HEK293T (cell line): ENCODE data around the gene ARNT2.

Source experiments
- BHLHE40 ChIP-seq: fragments of 450-650 bp; IDR thresholded peaks from 2 replicates; pipeline ENCODE4 v1.6.1; 2016; ENCODE audit warnings: mild to moderate bottlenecking, moderate library complexity, borderline replicate concordance
- CTBP1 ChIP-seq: fragments of 450-650 bp; IDR thresholded peaks from 2 replicates; pipeline ENCODE4 v1.6.1; 2016; ENCODE audit warnings: borderline replicate concordance
- LEF1 ChIP-seq: fragments of 450-650 bp; IDR thresholded peaks from 2 replicates; pipeline ENCODE4 v1.6.1; 2017; ENCODE audit warnings: mild to moderate bottlenecking, borderline replicate concordance
- SP1 ChIP-seq: fragments of 450-650 bp; IDR thresholded peaks from 2 replicates; pipeline ENCODE4 v1.6.1; 2017
- SUZ12 ChIP-seq: fragments of 450-650 bp; IDR thresholded peaks from 2 replicates; pipeline ENCODE4 v1.6.1; 2016; ENCODE audit warnings: mild to moderate bottlenecking

GRCh38 chr15:80596521-80596976 lies 192.4 kb downstream of the ARNT2 start:
- TF ChIP-seq SUZ12 (no peak), LEF1 (no peak), SP1 (no peak), CTBP1 (no peak), BHLHE40 (no peak)
